HG03457 (cell line): Measurements from ENCODE around the gene GLS.
A peak's percentile ranks its signal among the peaks of the same experiment; 100 is the strongest.
"Not testable (repeated sequence)": the region's sequence is repeated elsewhere in the genome, so short reads cannot be mapped to it uniquely, and the experiment has no call there.

ENCODE experiments used
- ATAC-seq: cut with Tn5 transposase; IDR thresholded peaks from one replicate; pipeline ENCODE4 v1.9.1; 2021; ENCODE audit warnings: moderate number of reproducible peaks; ENCODE audit not compliant: unreplicated experiment

GLS gene

GRCh38 chr2:190855245-190855644, 25.4 kb upstream of the GLS start:
- ATAC-seq, result no peak

- no peak for ATAC-seq
These were observed 23.6 kb upstream of the GLS start for GRCh38 chr2:190856985-190857384.

- no peak for ATAC-seq
These were observed 21.8 kb upstream of the GLS start for GRCh38 chr2:190858817-190859216.

GRCh38 chr2:190859347-190860297, 21.0 kb upstream of the GLS start:
- ATAC-seq, result no peak

- no peak for ATAC-seq
These were observed 19.5 kb upstream of the GLS start for GRCh38 chr2:190860985-190861680.

GRCh38 chr2:190862128-190862527, 18.5 kb upstream of the GLS start:
- ATAC-seq, result not testable (repeated sequence)

GRCh38 chr2:190862571-190862991, 18.0 kb upstream of the GLS start:
- no peak for ATAC-seq

- no peak for ATAC-seq
These were observed 16.7 kb upstream of the GLS start for GRCh38 chr2:190863946-190864345.

GRCh38 chr2:190864375-190864774, 16.2 kb upstream of the GLS start:
- ATAC-seq, result no peak

- ATAC-seq, result no peak
These were observed 13.4 kb upstream of the GLS start for GRCh38 chr2:190867212-190867611.

- ATAC-seq, result no peak
These were observed 12.8 kb upstream of the GLS start for GRCh38 chr2:190867832-190868231.

GRCh38 chr2:190869721-190870120, 10.9 kb upstream of the GLS start:
- ATAC-seq, result no peak

- not testable (repeated sequence) for ATAC-seq
These were observed 7.2 kb upstream of the GLS start for GRCh38 chr2:190873451-190873850.

- no peak for ATAC-seq
These were observed 4.7 kb upstream of the GLS start for GRCh38 chr2:190875891-190876290.

GRCh38 chr2:190876631-190877030, 4.0 kb upstream of the GLS start:
- ATAC-seq, result no peak

- no peak for ATAC-seq
These were observed 3.2 kb upstream of the GLS start for GRCh38 chr2:190877436-190877835.

- ATAC-seq, result no peak
These were observed 895 bp upstream of the GLS start for GRCh38 chr2:190879474-190880377.

- ATAC-seq, result peak; percentile 0
These were observed 520 bp downstream of the GLS start for GRCh38 chr2:190881084-190881597.

- ATAC-seq, result peak; percentile 55
These were observed 1.2 kb downstream of the GLS start for GRCh38 chr2:190881598-190882410.

GRCh38 chr2:190882411-190882766, 1.8 kb downstream of the GLS start:
- ATAC-seq, result peak; percentile 10
